GM19395 (cell line): ENCODE measurements around the gene MRPS25.

Source experiments
- ATAC-seq: cut with Tn5 transposase; IDR thresholded peaks from one replicate; pipeline ENCODE4 v1.9.1; 2021; ENCODE audit warnings: mild to moderate bottlenecking, moderate library complexity; ENCODE audit not compliant: unreplicated experiment

MRPS25 gene

DNA sequence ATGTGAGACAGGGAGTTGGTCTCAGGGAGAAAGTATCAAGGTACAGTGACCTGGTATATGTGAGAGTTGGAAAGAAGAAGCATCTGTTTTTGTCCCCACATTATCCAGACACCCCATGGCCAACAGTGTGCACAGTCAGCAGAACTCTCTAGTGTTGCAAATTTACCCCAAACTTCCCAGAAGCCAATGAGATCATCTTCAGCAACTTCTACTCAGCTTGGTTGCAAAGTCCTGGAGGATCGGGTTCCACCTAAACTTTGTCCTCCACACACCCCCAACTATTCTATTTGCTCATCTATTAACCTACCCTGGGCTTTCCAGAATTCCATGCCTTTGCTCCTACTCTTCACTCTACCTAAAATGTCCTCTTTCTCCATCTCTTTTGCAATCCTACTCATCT, 18.1 kb upstream of the MRPS25 start:
- ATAC-seq, result no peak

GRCh38 chr3:15081960-15082664, 17.0 kb upstream of the MRPS25 start:
- ATAC-seq, result no peak

- ATAC-seq, result no peak
Measured at GRCh38 chr3:15079091-15079490, 14.0 kb upstream of the MRPS25 start.

DNA sequence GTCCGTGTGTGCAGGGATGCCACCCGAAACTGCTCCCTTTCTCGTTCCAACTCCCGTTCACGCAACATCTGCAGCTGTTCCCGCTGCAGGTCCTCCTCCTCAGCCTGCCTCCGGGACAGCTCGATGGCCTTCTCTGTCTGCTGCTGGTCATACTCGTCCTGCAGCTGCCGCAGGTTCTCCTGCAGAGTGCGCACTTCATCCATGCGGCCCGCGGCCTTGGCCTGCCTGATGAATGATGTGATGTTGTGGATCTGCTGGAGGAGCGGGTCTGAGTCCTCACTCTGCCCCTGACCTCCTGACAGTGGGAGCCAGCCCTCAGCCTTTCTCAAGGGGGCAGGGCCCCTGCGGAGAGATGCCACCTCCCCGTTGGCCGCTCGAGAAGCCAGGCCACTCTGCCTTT, 9.4 kb upstream of the MRPS25 start:
- no peak for ATAC-seq

DNA sequence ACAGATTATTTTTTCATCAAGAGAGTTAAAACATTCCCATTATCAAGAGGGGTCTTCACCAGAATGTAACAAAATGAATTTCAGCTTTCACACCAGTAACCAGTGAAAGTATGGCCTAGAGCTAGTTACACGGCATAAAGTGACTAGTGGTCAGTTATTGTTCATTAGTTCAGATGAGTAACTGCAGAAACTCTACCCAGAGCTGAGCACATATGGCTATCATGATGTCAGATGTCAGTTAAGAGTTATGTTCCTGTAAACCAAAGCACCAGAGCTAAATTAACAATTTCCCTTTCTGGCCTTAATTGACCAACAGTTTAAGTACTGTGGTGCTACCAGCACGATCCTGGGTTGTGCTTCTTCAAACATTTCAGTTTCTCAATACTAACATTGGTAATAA, 6.6 kb upstream of the MRPS25 start:
- ATAC-seq, result no peak

DNA sequence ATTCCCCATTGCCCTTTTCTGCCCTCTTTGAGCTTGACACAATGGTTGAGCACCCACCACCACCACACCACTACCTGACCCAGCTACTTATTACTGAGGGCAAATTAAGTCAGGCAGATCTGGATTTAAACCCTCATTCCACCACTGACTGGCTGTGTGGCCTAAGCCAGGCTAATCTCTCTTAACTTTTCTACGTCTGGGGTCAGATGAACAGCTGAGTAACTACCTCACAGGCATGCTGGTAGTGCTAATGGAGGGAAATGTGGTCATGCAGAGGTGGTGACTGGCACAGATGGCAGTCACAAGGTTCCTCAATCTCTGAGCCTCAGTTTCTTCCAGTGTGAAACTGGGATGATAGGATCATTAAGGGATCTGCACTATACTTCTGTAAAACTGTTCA, 4.3 kb upstream of the MRPS25 start:
- no peak for ATAC-seq

DNA sequence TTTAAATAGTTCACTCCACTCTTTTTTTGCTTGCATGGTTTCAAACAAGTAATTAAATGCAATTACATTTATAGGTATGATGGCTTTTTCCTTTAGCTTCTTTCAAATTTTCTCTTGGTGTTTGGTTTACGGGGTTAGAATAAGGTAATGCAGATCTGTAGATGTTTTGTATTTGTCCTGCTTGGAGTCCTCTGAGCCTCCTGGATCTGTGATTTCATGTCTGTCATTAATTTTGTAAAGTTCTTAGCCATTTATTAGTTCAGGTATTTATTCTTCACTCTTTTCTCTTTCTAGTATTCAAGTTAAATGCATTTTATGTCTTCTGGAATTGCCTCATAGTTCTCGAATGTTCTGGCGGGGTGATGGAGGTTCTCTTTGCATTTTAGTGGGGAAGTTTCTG, 1.4 kb upstream of the MRPS25 start:
- ATAC-seq, result no peak

- ATAC-seq, result no peak
Measured at GRCh38 chr3:15065550-15066007, 464 bp upstream of the MRPS25 start.

DNA sequence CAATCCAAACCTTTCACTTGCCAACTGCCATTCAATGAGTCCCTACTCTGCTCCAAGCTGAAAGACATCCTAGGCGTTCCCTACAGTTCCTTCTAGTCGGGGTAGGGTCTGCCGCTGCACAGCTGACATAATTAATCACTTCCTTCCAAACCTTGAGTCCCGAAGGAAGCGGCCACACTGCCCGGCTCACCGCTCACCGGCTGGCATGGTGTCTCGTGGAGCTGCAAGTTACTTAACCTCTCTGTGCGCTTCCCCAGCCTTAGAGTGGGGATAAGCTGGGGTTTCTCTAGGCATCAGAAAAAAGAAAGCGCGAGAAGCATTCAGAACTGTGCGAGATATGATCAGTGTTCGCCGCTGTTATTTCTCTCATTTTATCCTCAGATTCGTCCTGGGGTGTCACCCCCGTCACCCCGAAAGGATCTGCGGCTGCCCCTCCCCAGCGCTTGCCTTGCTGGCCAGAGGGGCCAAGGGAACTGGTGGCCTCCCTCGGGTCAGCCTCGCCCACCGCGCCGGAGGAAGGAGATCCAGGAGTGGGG, 748 bp downstream of the MRPS25 start:
- ATAC-seq, result peak; percentile 13

DNA sequence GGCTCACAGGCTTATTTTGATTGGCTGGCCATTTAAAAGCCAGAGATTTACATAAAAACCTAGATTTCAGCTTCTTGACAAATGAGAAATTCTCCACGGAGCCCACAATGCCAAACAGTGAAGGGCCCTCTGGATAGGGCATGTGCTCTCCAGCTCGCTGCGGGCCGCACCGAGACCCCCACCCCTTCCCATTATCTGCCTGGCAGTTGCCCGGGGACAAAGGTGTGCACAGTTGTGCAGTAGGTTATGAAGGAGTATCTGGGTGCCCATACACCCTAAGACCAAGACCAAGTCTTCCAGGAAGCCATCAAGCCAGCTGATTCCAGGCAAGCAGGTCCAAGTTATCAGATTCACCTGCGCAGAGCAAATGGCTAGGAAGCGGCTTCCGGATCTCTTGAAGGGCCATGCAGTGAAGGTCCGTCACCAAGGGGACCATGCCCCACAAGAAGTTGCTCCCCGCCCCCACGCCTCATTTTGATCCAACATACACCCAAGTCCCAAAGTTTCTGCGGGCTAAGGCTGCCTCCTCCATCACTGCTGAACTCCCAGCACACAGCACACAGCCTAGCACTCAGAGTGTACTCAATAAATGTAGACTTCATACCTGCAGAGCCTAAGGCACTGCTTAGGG, 1.3 kb downstream of the MRPS25 start:
- no peak for ATAC-seq

DNA sequence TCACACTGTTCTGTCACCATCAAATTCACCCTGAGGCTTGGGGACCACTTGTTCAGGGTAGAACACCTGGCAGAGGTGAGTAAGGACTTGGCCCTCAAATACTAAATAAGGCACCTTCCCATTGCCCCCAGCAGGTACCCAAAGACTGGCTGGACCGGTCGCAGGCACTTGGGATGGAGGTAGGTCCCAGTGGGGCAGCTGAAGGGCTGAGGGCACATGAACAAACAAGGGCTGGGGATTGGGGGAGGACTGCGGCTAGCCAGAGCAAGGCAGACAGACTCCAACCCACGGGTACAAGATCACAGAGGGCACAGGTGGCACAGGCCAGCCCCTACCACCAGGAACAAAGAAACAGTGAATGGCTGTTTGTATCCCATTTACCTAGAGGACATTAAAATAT, 1.9 kb downstream of the MRPS25 start:
- no peak for ATAC-seq

DNA sequence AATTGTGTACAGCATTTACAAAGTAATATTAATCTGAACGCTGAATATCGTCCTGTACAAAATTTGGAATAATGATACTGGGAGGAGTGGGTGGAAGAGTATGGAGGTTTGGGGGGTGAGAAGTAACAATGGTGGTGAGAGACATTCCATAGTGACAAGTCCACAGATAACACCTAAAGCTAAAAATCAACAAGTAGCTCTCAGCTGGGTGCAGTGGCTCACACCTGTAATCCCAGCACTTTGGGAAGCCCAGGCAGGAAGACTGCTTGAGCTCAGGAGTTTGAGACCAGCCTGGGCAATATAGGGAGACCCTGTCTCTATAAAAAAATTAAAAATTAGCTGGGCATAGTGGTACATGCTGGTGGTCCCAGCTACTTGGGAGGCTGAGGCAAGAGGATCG, 5.1 kb downstream of the MRPS25 start:
- no peak for ATAC-seq

- ATAC-seq, result no peak
Measured at GRCh38 chr3:15056676-15057404, 8.3 kb downstream of the MRPS25 start.

DNA sequence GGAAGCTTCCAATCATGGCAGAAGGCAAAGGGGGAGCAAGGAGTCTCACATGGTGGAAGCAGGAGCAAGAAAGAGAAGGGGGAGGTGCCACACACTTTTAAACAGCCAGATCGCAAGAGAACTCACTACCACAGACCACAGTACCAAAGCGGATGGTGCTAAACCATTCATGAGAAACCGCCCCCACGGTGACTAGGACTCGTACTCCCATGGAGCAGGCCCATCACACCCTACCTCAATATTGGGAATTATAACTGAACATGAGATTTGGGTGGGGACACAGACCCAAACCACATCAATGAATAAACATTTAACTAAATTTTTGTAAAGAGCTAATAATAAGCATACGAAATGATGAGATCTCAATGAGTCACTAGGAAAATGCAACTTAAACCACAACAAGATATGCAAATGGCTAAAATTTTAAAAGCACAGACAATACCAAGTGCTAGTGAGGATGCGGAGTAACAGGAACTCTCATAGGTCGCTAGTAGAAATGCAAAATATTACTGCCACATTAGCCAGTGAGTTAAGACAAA, 10.0 kb downstream of the MRPS25 start:
- ATAC-seq, result peak; percentile 56

DNA sequence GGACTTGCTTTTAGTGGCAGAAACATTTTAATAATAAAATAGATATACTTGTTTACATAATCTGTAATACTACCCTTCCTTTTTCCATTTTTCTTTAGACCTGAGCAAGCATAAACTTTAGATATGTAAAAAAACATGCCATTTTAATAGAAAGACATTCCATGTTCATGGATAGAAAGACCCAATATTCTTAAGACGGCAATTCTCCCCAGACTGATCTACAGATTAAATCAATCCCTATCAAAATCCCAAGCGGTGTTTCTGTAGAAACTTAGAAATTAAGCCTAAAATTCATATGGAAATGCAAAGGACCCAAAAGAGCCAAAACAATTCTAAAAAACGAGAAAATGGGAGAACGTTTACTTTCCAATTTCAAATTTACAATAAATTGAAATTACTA, 11.6 kb downstream of the MRPS25 start:
- no peak for ATAC-seq

DNA sequence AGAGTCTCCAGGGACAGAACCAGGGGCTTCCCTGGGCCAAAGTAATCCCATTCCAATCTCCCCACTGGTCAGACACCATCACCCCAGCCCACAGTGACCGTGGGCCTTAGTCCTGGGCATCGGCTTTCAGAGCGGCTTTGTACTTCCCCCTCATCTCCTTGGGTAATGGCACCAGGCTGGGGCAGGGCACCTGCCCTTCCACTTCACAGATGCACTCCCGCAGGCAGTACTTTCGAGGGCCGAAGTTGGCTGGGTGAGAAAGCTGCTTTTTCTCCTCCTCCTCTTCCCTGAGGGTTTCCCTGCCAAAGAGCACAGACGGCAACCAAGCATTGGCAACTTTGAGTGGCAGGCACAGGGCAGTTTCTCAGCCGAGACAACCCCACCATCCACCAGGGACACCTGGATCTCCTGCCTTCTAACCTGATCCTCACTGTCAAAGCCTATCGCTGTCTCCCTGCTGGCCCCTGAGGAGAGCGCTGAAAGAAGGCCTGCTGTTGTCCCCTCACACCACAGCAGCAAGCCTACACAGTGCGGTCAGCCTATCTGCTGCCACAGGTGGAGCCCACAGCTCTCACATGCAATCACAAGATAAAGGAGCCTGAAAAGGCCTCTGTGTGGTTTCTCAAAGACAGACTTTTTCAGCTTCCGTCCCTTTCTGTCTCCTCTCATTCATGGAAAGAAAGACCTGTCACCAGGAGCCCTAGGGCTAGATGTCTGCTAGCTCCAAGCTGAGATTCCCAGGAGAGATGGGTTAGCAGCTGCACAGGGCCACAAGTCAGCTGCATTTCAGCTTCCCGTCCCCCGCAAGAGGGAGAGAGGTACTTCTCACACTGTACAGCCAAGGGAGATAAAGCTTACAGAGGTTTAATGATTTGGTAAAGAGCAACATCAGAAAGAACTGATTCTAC, 12.5 kb downstream of the MRPS25 start:
- no peak for ATAC-seq

DNA sequence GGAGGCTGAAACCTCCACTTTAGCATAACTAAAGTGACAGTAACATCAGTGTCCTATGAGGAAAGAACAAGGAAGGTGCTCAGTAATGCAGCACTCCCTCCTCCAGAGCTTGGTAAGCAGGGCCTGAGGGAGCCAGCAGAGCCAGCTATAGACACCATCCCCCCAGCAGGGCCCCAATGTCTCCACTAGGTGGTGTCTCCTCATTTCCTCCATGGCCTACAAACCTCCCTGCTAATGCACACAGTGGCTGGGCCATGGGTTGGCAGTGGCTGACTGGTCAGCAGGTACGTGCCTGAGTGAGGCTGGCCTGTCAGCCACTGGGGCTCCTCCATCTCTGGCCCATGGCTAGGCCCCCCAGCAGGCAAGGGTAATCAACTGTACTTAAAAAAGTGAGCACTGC, 13.6 kb downstream of the MRPS25 start:
- ATAC-seq, result peak; percentile 49

DNA sequence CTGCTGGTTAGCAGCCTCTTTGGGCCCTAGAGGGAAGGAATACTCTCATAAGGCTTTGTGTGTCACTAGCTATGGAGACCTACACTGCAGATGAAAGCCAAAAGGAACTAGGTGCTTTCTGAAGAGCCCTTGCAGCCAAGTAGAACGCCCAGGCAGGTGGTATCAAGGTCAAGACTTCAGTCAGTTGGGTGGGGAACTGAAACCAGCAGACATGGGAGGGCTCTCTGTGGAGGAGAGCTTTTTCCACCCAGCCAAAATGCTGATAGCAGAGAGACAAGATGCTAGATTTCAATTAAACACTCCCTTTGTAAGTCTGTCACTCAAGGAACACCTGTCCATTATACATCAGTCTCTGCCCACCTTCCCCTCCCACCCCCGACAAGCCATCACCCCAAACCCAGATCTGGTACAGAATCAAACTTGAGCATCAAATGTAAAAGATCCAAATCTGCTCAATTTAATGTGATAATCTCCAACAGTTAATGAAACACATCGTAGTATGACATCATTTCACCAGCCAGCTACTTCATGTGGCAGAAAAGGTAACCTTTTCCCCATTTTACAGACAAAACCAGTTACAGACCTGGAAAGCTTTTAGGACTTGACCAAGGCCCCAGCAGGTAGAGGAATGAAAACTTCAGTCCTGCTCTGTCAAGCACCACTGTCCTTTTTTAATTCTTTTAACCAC, 14.6 kb downstream of the MRPS25 start:
- ATAC-seq, result peak; percentile 84

DNA sequence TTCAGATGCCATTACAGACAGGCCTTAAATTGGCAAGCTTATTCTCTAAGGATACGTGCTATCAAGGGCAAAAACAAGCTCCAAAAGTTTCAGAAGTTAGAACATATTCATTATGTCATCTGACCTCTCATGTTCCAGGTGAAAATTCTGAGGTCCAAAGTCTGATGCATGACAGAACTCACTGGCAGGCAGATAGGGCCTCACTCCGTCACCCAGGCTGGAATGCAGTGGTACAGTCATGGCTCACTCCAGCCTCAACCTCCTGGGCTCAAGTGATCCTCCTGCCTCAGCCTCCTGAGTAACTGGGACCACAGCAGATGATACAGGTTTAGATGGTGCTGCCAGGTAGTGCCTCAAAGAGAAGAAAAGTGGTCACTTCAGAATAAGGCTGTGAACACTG, 15.5 kb downstream of the MRPS25 start:
- no peak for ATAC-seq

- ATAC-seq, result no peak
Measured at GRCh38 chr3:15045667-15046066, 19.4 kb downstream of the MRPS25 start.
